Lower lobe of right lung (tissue), 2 donors: ENCODE data around the gene DOK3. TPM values are rescaled to one million over a fixed set of nuclear protein-coding genes. Genes with fewer than 3 reads are reported as not detected.

Experiments
- ATAC-seq, 2 donors: fragments of 200-7000 bp; cut with Tn5 transposase; one replicate each; pipeline ENCODE4 v1.9.1; 2020 to 2022; ENCODE audit warnings: mild to moderate bottlenecking in 2 of 2, moderate library complexity in 2 of 2
- DNase-seq: peaks from one replicate; pipeline ENCODE4 v3.0.0-alpha.2; 2020
- H3K27ac ChIP-seq: fragments of 200-600 bp; one replicate; pipeline ENCODE4 v1.8.0; 2022
- H3K27me3 ChIP-seq: fragments of 200-600 bp; one replicate; pipeline ENCODE4 v1.8.0; 2022; ENCODE audit warnings: low read depth
- H3K36me3 ChIP-seq: fragments of 200-600 bp; one replicate; pipeline ENCODE4 v1.8.0; 2022; ENCODE audit warnings: mild to moderate bottlenecking
- H3K4me1 ChIP-seq: fragments of 200-600 bp; one replicate; pipeline ENCODE4 v1.8.0; 2022
- H3K4me3 ChIP-seq: fragments of 200-600 bp; one replicate; pipeline ENCODE4 v1.8.0; 2022; ENCODE audit warnings: mild to moderate bottlenecking
- H3K9me3 ChIP-seq: fragments of 200-600 bp; one replicate; pipeline ENCODE4 v1.8.0; 2022
- CTCF ChIP-seq: fragments of 200-600 bp; IDR thresholded peaks from one replicate; pipeline ENCODE4 v1.8.0; 2022; ENCODE audit warnings: antibody characterized with exemption, mild to moderate bottlenecking
- intact Hi-C: fragments of 100-400 bp; cut with DNase I; formaldehyde crosslinking; loops from one replicate; pipeline ENCODE4 v1.11.0; 2022
- total RNA-seq: library from RNA; stranded (reverse); fragmentation: NEBNext Ultra II Directional; extraction: Animal tissue kit (Norgen Biotek cat#: 25700); gene quantifications from one replicate; pipeline ENCODE4 v1.2.1, GENCODE V29; 2021
- donor health status: DM: no; HTN: yes; CAD: no; lungs with severe emphysema.

DOK3 gene
- total RNA-seq, 1 donor from 2014 or later = 76.5 TPM

- Histone ChIP-seq H3K4me1 (peaks cover 37% of the 10 kb centered on the region), H3K4me3 (no peak overlapping the region), H3K36me3 (peaks cover 19% of the 10 kb centered on the region), H3K27me3 (peaks cover 6% of the 10 kb centered on the region), H3K9me3 (no peaks in the 10 kb centered on the region), H3K27ac (no peak overlapping the region)
- ATAC-seq (peak; percentile 43 to 50), DNase-seq (peak; percentile 83)
- peak; percentile 37 for TF ChIP-seq CTCF
- intact Hi-C loops = loop anchor here (10.0 kb wide), 1 partner anchor 52 kb away; the partner anchor contains the start of genes F12 and PFN3
These were observed 52.4 kb downstream of the DOK3 start for GRCh38 chr5:177456976-177457851.

- no peak for DNase-seq
- H3K27me3 ChIP-seq = peaks cover 6% of the 10 kb centered on the region
- peak overlapping the region; percentile 79 for H3K4me3 ChIP-seq
- H3K4me1 ChIP-seq = peaks cover 31% of the 10 kb centered on the region
- peak overlapping the region; percentile 76 for H3K27ac ChIP-seq
- intact Hi-C loops = loop anchor here (10.0 kb wide), 1 partner anchor 52 kb away; the partner anchor contains the start of genes F12 and PFN3
- no peaks in the 10 kb centered on the region for H3K9me3 ChIP-seq
- no peak for ATAC-seq
- H3K36me3 ChIP-seq = peaks cover 19% of the 10 kb centered on the region
- no peak for TF ChIP-seq CTCF
These were observed 53.0 kb downstream of the DOK3 start for GRCh38 chr5:177456591-177456964.

- peak; percentile 81 to 84 for ATAC-seq
- H3K36me3 ChIP-seq = peaks cover 19% of the 10 kb centered on the region
- peak; percentile 95 for DNase-seq
- peak overlapping the region; percentile 76 for H3K27ac ChIP-seq
- no peaks in the 10 kb centered on the region for H3K9me3 ChIP-seq
- peak; percentile 93 for TF ChIP-seq CTCF
- H3K27me3 ChIP-seq = peaks cover 8% of the 10 kb centered on the region
- intact Hi-C loops = loop anchor here (10.0 kb wide), 1 partner anchor 51 kb away; the partner anchor contains the start of genes F12 and PFN3
- peaks cover 29% of the 10 kb centered on the region for H3K4me1 ChIP-seq
- H3K4me3 ChIP-seq = peak overlapping the region; percentile 79
These were observed 53.7 kb downstream of the DOK3 start for GRCh38 chr5:177455661-177456590.

GRCh38 chr5:177455036-177455660 is 54.5 kb downstream of the DOK3 start:
- ATAC-seq = peak; percentile 77 to 81
- Histone ChIP-seq H3K4me1 (peaks cover 29% of the 10 kb centered on the region), H3K4me3 (peak overlapping the region; percentile 79), H3K9me3 (no peaks in the 10 kb centered on the region), H3K36me3 (peaks cover 16% of the 10 kb centered on the region), H3K27ac (peak overlapping the region; percentile 76), H3K27me3 (peaks cover 16% of the 10 kb centered on the region)
- TF ChIP-seq CTCF = peak; percentile 76
- DNase-seq = peak; percentile 87
- intact Hi-C loops = loop anchor here (10.0 kb wide), 1 partner anchor 50 kb away; the partner anchor contains the start of genes F12 and PFN3
